Superior temporal gyrus (tissue), 1 donor: ENCODE results near the gene NPFFR1.

Experiments used
- DNase-seq: peaks from one replicate; pipeline ENCODE4 v3.0.0-alpha.2; 2016; ENCODE audit errors: extremely low spot score

The NPFFR1 gene

GRCh38 chr10:70315815-70316214, 32.0 kb upstream of the NPFFR1 start:
- DNase-seq = no peak

- DNase-seq = no peak
Measured at GRCh38 chr10:70315276-70315675, 31.5 kb upstream of the NPFFR1 start.

- DNase-seq = no peak
Measured at GRCh38 chr10:70312972-70313371, 29.2 kb upstream of the NPFFR1 start.

- DNase-seq = no peak
Measured at GRCh38 chr10:70312249-70312648, 28.4 kb upstream of the NPFFR1 start.

- no peak for DNase-seq
Measured at GRCh38 chr10:70311698-70312097, 27.9 kb upstream of the NPFFR1 start.

- DNase-seq = no peak
Measured at GRCh38 chr10:70309661-70310060, 25.9 kb upstream of the NPFFR1 start.

- no peak for DNase-seq
Measured at GRCh38 chr10:70308121-70309060, 24.6 kb upstream of the NPFFR1 start.

- DNase-seq = no peak
Measured at GRCh38 chr10:70306886-70307520, 23.2 kb upstream of the NPFFR1 start.

GRCh38 chr10:70306181-70306705, 22.4 kb upstream of the NPFFR1 start:
- DNase-seq = no peak

GRCh38 chr10:70303730-70304129, 19.9 kb upstream of the NPFFR1 start:
- no peak for DNase-seq

GRCh38 chr10:70302292-70302691, 18.5 kb upstream of the NPFFR1 start:
- no peak for DNase-seq

- DNase-seq = no peak
Measured at GRCh38 chr10:70300908-70301597, 17.2 kb upstream of the NPFFR1 start.

- DNase-seq = no peak
Measured at GRCh38 chr10:70300461-70300860, 16.7 kb upstream of the NPFFR1 start.

GRCh38 chr10:70299876-70300275, 16.1 kb upstream of the NPFFR1 start:
- no peak for DNase-seq

- no peak for DNase-seq
Measured at GRCh38 chr10:70298393-70298792, 14.6 kb upstream of the NPFFR1 start.

- DNase-seq = no peak
Measured at GRCh38 chr10:70297224-70297623, 13.4 kb upstream of the NPFFR1 start.

GRCh38 chr10:70296406-70296899, 12.6 kb upstream of the NPFFR1 start:
- no peak for DNase-seq

GRCh38 chr10:70295926-70296325, 12.1 kb upstream of the NPFFR1 start:
- DNase-seq = no peak

GRCh38 chr10:70295321-70295720, 11.5 kb upstream of the NPFFR1 start:
- DNase-seq = no peak

- no peak for DNase-seq
Measured at GRCh38 chr10:70293169-70293843, 9.5 kb upstream of the NPFFR1 start.

- DNase-seq = no peak
Measured at GRCh38 chr10:70292004-70292403, 8.2 kb upstream of the NPFFR1 start.

- no peak for DNase-seq
Measured at GRCh38 chr10:70289739-70290138, 5.9 kb upstream of the NPFFR1 start.
